ENCODE results near the gene PROB1.
"Not testable (repeated sequence)": the region's sequence is repeated elsewhere in the genome, so short reads cannot be mapped to it uniquely, and the experiment has no call there.

PROB1 gene

GRCh38 chr5:139413963-139414362 is 19.1 kb upstream of the PROB1 start:
- no peak for DNase-seq

GRCh38 chr5:139413153-139413552 is 18.2 kb upstream of the PROB1 start:
- DNase-seq: no peak

- DNase-seq: no peak
These were observed 16.3 kb upstream of the PROB1 start for GRCh38 chr5:139410993-139411828.

- no peak for DNase-seq
These were observed 15.5 kb upstream of the PROB1 start for GRCh38 chr5:139410121-139410992.

GRCh38 chr5:139409116-139409515 is 14.2 kb upstream of the PROB1 start:
- not testable (repeated sequence) for DNase-seq

- DNase-seq: no peak
These were observed 13.3 kb upstream of the PROB1 start for GRCh38 chr5:139408191-139408590.

- no peak for DNase-seq
These were observed 12.6 kb upstream of the PROB1 start for GRCh38 chr5:139407517-139407916.

- DNase-seq: no peak
These were observed 12.1 kb upstream of the PROB1 start for GRCh38 chr5:139406963-139407362.

GRCh38 chr5:139404484-139404840 is 9.6 kb upstream of the PROB1 start:
- DNase-seq: no peak

- peak; percentile 99 for DNase-seq
These were observed 9.0 kb upstream of the PROB1 start, which contains the start of gene SPATA24 for GRCh38 chr5:139403787-139404483. Gene SPATA24 (minus strand): TSS chr5:139404089. CDS start chr5:139404060, 29 bp downstream.

- DNase-seq: no peak
These were observed 8.5 kb upstream of the PROB1 start for GRCh38 chr5:139403418-139403786.

GRCh38 chr5:139402561-139403158 is 7.8 kb upstream of the PROB1 start:
- DNase-seq: no peak

GRCh38 chr5:139401546-139401945 is 6.6 kb upstream of the PROB1 start:
- no peak for DNase-seq

GRCh38 chr5:139399501-139400121 is 4.7 kb upstream of the PROB1 start:
- no peak for DNase-seq

GRCh38 chr5:139397921-139398320 is 3.0 kb upstream of the PROB1 start:
- DNase-seq: no peak

GRCh38 chr5:139396691-139397090 is 1.8 kb upstream of the PROB1 start:
- no peak for DNase-seq

- no peak for DNase-seq
These were observed 1.1 kb upstream of the PROB1 start for GRCh38 chr5:139395844-139396640.

GRCh38 chr5:139394123-139394653 is 716 bp downstream of the PROB1 start:
- DNase-seq: peak; percentile 63

- no peak for DNase-seq
These were observed 1.3 kb downstream of the PROB1 start for GRCh38 chr5:139393497-139394122.

GRCh38 chr5:139392678-139393496 is 2.0 kb downstream of the PROB1 start:
- DNase-seq: peak; percentile 83

All from activated naive CD4-positive, alpha-beta T cell treated with Interleukin-2 at 50 U/mL for 16 hours (primary cell).